Effector CD4-positive, alpha-beta T cell (primary cell): ENCODE measurements around the gene STK4.
A peak's percentile ranks its signal among the peaks of the same experiment; 100 is the strongest.

Experiments
- DNase-seq: peaks from one replicate; pipeline ENCODE4 v3.0.0-alpha.2; 2020
- total RNA-seq: gene quantifications from one replicate; lab custom pipeline; 2026; lab: John Stamatoyannopoulos, UW

STK4 gene
- total RNA-seq = 718 reads per million, percentile 99 among the genes with 10 or more reads in this experiment

GRCh38 chr20:44966030-44966961, at the start of gene STK4:
Gene STK4, plus strand, starts transcription at chr20:44966512. Its CDS starts 57 bp downstream, at chr20:44966569.
- peak; percentile 95 for DNase-seq

GRCh38 chr20:44916586-44916985, 49.7 kb upstream of the STK4 start:
- DNase-seq = no peak

GRCh38 chr20:44917399-44917798, 48.9 kb upstream of the STK4 start:
- DNase-seq = no peak

GRCh38 chr20:44918342-44918741, 48.0 kb upstream of the STK4 start:
- DNase-seq = no peak

DNA sequence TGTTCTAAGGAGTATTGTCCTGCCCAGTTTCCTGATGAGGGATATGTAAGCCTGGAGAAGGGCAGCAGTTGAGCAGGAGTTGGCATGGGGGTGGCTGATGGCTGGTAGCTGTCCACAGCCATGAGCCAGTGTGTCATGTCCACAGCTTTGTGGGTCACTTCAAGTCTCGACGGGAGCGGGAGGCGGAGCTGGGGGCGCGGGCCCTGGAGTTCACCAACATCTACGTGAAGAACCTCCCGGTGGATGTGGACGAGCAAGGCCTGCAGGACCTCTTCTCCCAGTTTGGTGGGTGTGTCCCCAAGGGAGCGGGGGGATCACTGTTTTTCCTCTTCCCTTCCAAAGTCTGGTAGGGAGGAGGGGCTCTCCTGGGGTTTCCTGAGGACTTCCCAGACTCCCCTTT, 47.6 kb upstream of the STK4 start:
- no peak for DNase-seq

- no peak for DNase-seq
Observed at GRCh38 chr20:44921447-44921846, 44.9 kb upstream of the STK4 start.

GRCh38 chr20:44924541-44924940, 41.8 kb upstream of the STK4 start:
- DNase-seq = no peak

DNA sequence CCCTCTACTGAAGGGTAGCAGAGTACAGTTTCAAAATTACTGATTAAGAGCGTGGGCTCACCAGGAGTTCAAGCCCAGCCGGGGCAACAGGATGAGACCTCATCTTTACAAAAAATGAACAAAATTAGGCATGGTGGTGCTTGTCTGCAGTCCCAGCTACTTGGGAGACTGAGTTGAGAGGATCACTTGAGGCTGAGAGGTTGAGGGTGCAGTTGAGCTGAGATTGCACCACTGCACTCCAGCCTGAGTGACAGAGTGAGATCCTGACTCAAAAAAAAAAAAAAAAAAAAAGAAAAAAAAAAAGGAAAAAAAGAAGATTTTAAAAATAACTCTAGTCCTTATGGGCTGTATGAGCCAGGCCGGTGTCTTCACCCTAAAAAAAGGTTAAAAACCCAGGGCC, 37.7 kb upstream of the STK4 start:
- DNase-seq = no peak

GRCh38 chr20:44930517-44931168, 35.7 kb upstream of the STK4 start:
- no peak for DNase-seq

DNA sequence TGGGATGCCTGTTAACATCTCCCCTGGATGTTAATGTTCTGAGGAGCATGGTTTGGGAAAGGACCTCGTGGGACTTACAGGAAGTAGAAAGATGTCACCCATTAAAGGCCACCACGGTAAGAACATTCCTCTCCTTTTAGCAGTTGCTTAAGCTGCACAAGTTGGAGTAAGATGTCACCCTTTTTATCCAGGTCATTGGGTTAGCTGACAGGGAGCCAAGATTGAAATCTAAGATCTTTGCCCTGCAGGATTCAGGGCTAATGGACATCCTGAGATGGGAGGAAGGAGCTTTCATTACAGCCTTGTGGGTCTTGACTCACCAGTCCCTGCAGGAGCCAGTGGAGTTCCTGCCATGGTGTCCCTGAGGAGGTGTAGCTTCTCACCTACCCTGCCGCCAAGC, 34.4 kb upstream of the STK4 start:
- no peak for DNase-seq

DNA sequence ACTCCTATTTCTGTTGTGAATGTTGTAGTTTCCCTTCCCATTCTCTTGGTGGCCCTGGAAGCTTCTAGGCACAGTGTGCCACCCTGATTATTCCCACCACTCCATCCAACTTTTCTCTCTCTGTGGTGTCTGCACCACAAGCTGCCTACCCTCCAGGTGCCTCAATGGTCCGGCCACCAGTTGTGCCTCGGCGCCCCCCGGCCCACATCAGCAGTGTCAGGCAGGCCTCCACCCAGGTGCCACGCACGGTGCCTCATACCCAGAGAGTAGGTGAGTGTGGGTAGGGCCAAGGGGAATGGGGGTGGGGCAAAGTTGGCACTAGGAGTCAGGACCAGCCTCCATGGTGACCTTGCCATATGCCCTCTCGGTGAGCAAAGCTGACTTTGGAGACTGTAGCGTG, 33.4 kb upstream of the STK4 start:
- no peak for DNase-seq

- DNase-seq = no peak
Observed at GRCh38 chr20:44936510-44936909, 29.8 kb upstream of the STK4 start.

DNA sequence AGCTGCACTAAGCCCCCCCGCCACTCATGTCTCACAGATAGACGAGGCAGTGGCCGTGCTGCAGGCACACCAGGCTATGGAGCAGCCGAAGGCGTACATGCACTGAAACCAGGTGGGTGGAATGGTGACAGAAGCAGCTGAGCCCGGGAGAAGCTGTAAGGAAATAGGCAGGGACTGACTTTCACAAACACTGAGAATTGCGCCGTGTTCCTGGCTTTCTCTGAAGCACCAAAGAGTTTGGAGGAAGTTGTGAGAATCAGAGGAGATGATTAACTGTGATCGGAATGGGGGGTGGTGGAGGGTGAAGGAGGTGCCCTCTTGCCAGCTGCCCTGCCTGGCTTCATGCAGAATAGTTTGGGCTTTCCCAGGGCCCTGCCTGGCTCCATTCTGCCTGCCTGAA, 27.7 kb upstream of the STK4 start:
- DNase-seq = no peak

- no peak for DNase-seq
Observed at GRCh38 chr20:44941120-44941691, 25.1 kb upstream of the STK4 start.

DNA sequence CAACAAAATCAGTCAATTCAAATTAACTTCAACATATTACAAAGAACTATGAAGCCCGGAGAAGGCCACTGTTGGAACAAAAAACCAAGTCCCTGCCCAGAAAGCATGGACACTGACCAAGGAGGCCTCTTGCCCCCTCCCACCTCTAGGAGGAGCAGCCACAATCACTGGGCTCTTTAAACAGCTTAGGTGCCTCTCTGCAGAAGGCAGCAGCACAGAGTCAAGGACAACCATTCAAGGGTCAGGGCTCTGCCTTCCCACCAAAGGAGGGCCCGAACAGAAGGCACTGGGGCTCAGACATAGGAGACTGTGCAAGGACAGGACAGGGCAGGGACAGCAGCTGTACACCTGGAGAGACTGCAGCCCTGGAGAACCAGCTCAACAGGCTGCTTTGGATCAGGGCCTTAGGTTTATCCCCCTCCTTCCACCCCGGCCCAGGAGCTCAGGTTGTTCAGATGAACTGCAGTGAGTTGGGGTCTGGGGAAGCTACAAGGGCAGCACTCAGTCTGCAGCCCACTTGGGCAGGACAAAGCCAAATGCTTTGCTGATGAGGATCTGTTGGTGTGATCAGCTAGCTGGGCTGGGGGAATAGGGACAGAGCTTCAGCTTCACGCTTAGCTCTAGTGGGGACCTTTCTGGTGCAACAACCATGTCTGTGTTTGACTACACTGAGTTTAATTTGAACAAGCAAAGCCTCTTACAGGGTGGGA, 23.9 kb upstream of the STK4 start:
- DNase-seq = no peak

DNA sequence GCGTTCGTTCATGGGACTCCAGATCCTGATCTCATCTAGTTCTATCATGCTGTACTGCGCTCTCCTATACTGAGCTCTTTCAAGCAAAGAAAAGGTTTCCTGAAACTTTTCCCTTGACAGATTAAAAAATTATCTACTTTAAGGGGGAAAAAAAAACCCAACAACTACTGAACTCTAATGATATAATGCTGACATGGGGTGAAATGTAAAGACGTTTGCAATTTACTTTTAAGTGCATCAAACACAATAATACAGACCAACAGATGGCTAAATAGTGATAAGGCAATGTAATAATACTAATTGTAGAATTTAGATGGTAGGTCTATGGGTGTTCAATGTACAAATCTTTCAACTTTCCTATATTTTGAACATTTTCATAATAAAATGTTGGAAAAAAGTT, 22.5 kb upstream of the STK4 start:
- DNase-seq = no peak

GRCh38 chr20:44945261-44945660, 21.1 kb upstream of the STK4 start:
- DNase-seq = no peak

- no peak for DNase-seq
Observed at GRCh38 chr20:44946271-44946852, 19.9 kb upstream of the STK4 start.

DNA sequence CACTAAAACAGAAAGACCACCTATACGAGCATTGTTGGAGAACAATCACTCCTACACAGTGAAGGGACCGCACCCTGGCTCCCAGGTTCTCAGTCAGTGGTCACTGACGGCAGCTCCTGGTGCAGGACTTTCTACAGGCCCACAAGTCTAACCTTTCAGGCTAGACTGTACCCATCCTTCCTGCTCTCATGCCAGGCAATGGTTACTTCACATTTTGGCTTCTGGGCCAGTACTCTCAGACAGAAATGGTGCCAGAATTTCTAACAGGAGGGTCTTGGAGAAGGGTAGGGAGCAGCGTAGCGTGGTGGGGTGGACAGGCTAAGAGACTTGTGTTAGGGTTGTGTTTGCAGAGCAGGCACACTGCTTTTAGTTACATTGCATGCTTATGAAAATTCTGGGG, 18.2 kb upstream of the STK4 start:
- no peak for DNase-seq

GRCh38 chr20:44948513-44948912, 17.8 kb upstream of the STK4 start:
- no peak for DNase-seq

DNA sequence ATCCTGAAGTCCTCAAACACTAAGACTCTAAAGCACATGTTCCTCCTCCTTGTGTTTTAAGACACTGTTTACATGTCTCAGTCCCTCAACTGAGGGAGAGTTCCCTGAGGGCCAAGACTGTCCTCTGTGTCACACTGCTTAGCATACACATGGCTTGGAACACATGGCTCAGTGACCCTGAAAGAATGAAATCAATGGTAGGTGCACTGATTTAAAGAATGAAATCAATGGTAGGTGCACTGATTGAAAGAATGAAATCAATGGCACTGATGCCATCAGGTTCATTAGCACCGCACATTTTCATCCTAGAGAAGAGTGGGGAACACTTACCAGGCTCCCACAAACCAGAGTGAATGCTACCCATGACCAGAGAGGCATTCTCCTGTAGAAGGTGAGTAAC, 15.9 kb upstream of the STK4 start:
- DNase-seq = no peak

- DNase-seq = no peak
Observed at GRCh38 chr20:44952731-44953130, 13.6 kb upstream of the STK4 start.

DNA sequence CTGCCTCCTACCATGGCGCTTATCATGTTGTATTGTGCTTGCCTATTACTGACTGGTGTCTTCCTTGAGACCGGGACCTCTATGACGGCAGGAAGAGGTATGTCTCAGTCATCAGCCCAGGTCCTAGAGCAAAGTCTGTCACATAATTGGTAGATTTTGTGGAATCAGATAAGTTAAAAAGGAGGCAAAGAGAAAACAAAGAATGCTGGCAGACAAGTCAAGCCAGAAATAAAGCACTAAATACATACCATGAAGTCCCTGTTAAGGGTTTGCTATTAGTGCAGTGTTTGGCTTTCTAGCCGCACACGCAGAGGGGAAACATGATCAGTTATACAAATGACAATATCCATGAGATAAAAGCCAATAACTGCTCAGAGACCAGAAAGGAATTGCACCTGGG, 12.1 kb upstream of the STK4 start:
- DNase-seq = no peak
